OCI-LY3 (cell line): ENCODE data around the gene GNAQ.
"Not testable (repeated sequence)": the region's sequence is repeated elsewhere in the genome, so short reads cannot be mapped to it uniquely, and the experiment has no call there.

ENCODE experiments used
- H2AFZ ChIP-seq: fragments of 200-600, 300-600 bp; shearing (Covaris generic); 2 replicates; pipeline ENCODE4 v1.6.0; 2014; ENCODE audit warnings: antibody characterized with exemption, low read depth, low read length
- H3K27ac ChIP-seq: fragments of 200-600, 300-600 bp; sonication (generic); 2 replicates; pipeline ENCODE4 v1.5.1; 2014; ENCODE audit warnings: mild to moderate bottlenecking, low read length, moderate library complexity, mixed read lengths
- H3K27me3 ChIP-seq: fragments of 200-600, 300-600 bp; sonication (generic); 2 replicates; pipeline ENCODE4 v1.6.1; 2014; ENCODE audit warnings: low read depth, low read length, mixed read lengths
- H3K36me3 ChIP-seq: fragments of 200-600, 300-600 bp; sonication (generic); replicated peaks from 2 replicates; pipeline ENCODE3; 2014; ENCODE audit warnings: low read depth, low read length, mixed read lengths
- H3K4me1 ChIP-seq: fragments of 300-600, 200-600 bp; sonication (generic); 2 replicates; pipeline ENCODE4 v1.6.1; 2014; ENCODE audit warnings: low read length, mixed read lengths
- H3K4me2 ChIP-seq: fragments of 200-600, 300-600 bp; sonication (generic); 2 replicates; pipeline ENCODE4 v1.6.1; 2014; ENCODE audit warnings: low read length, mixed read lengths
- H3K4me3 ChIP-seq: fragments of 300-600, 200-600 bp; sonication (generic); 2 replicates; pipeline ENCODE4 v1.5.1; 2014; ENCODE audit warnings: antibody characterized with exemption, mild to moderate bottlenecking, low read length, moderate library complexity
- H3K79me2 ChIP-seq: fragments of 300-600, 200-600 bp; shearing (Covaris generic); 2 replicates; pipeline ENCODE4 v1.6.1; 2014; ENCODE audit warnings: mild to moderate bottlenecking, low read length, mixed read lengths
- H3K9ac ChIP-seq: fragments of 300-600, 200-600 bp; shearing (Covaris generic); 2 replicates; pipeline ENCODE4 v1.6.0; 2014; ENCODE audit warnings: mild to moderate bottlenecking, low read length, moderate library complexity
- H3K9me3 ChIP-seq: fragments of 200-600, 300-600 bp; shearing (Covaris generic); 2 replicates; pipeline ENCODE4 v1.6.1; 2014; ENCODE audit warnings: low read length, mixed read lengths; ENCODE audit not compliant: insufficient read depth
- H4K20me1 ChIP-seq: fragments of 200-600, 300-600 bp; sonication (generic); 2 replicates; pipeline ENCODE4 v1.6.1; 2016; ENCODE audit warnings: low read length, mixed read lengths; ENCODE audit not compliant: insufficient read depth
- EZH2phosphoT487 ChIP-seq: fragments of 200-600 bp; shearing (Covaris generic); IDR thresholded peaks from 2 replicates; pipeline ENCODE4 v1.6.1; 2018; ENCODE audit warnings: antibody characterized with exemption, mixed run types, low read depth
- TF ChIP-seq, protein P1 (sequence below): fragments of 200-600, 300-600 bp; sonication (generic); IDR thresholded peaks from 2 replicates; pipeline ENCODE4 v1.5.1; 2014; ENCODE audit warnings: antibody characterized with exemption, low read length, low read depth

The GNAQ gene

GRCh38 chr9:77882294-77882693 lies 149.3 kb downstream of the GNAQ start:
- Histone ChIP-seq H3K4me2 (no peak overlapping the region), H3K4me3 (no peak overlapping the region), H2AFZ (no peak overlapping the region), H3K27ac (no peak overlapping the region), H3K79me2 (no peaks in the 10 kb centered on the region), H3K36me3 (no peaks in the 10 kb centered on the region), H3K9ac (no peak overlapping the region), H3K27me3 (no peaks in the 10 kb centered on the region), H3K9me3 (no peaks in the 10 kb centered on the region), H4K20me1 (no peaks in the 10 kb centered on the region), H3K4me1 (peaks cover 7% of the 10 kb centered on the region)
- TF ChIP-seq, protein P1, sequence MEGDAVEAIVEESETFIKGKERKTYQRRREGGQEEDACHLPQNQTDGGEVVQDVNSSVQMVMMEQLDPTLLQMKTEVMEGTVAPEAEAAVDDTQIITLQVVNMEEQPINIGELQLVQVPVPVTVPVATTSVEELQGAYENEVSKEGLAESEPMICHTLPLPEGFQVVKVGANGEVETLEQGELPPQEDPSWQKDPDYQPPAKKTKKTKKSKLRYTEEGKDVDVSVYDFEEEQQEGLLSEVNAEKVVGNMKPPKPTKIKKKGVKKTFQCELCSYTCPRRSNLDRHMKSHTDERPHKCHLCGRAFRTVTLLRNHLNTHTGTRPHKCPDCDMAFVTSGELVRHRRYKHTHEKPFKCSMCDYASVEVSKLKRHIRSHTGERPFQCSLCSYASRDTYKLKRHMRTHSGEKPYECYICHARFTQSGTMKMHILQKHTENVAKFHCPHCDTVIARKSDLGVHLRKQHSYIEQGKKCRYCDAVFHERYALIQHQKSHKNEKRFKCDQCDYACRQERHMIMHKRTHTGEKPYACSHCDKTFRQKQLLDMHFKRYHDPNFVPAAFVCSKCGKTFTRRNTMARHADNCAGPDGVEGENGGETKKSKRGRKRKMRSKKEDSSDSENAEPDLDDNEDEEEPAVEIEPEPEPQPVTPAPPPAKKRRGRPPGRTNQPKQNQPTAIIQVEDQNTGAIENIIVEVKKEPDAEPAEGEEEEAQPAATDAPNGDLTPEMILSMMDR = no peak
- no peak for TF ChIP-seq EZH2phosphoT487

GRCh38 chr9:77881634-77882033 lies 150.0 kb downstream of the GNAQ start:
- not testable (repeated sequence) for H3K36me3 ChIP-seq, H3K79me2 ChIP-seq, H4K20me1 ChIP-seq

GRCh38 chr9:77881111-77881510 lies 150.5 kb downstream of the GNAQ start:
- Histone ChIP-seq H3K4me1 (peaks cover 7% of the 10 kb centered on the region), H4K20me1 (no peaks in the 10 kb centered on the region), H3K9me3 (no peaks in the 10 kb centered on the region), H3K27ac (no peak overlapping the region), H3K9ac (no peak overlapping the region), H3K4me3 (no peak overlapping the region), H2AFZ (no peak overlapping the region), H3K36me3 (no peaks in the 10 kb centered on the region), H3K27me3 (no peaks in the 10 kb centered on the region), H3K4me2 (no peak overlapping the region), H3K79me2 (no peaks in the 10 kb centered on the region)
- no peak for TF ChIP-seq EZH2phosphoT487
- TF ChIP-seq, protein P1 = no peak

More at GRCh38 chr9:77881634-77882033, 150.0 kb downstream of the GNAQ start:
- H2AFZ ChIP-seq, H3K9me3 ChIP-seq, H3K9ac ChIP-seq, H3K4me1 ChIP-seq, H3K4me3 ChIP-seq, H3K27me3 ChIP-seq, H3K4me2 ChIP-seq, H3K27ac ChIP-seq: not testable (repeated sequence)

GRCh38 chr9:77879437-77879943 lies 152.1 kb downstream of the GNAQ start:
- no peaks in the 10 kb centered on the region for H4K20me1 ChIP-seq
- H3K9me3 ChIP-seq = no peaks in the 10 kb centered on the region
- H3K79me2 ChIP-seq = no peaks in the 10 kb centered on the region
- no peak overlapping the region for H3K4me2 ChIP-seq
- no peak overlapping the region for H3K4me3 ChIP-seq
- no peak overlapping the region for H3K9ac ChIP-seq
- no peak for TF ChIP-seq EZH2phosphoT487
- no peak overlapping the region for H2AFZ ChIP-seq
- H3K36me3 ChIP-seq = no peaks in the 10 kb centered on the region
- H3K27me3 ChIP-seq = no peaks in the 10 kb centered on the region
- no peak overlapping the region for H3K27ac ChIP-seq
- H3K4me1 ChIP-seq = peaks cover 6% of the 10 kb centered on the region

GRCh38 chr9:77878793-77879192 lies 152.8 kb downstream of the GNAQ start:
- not testable (repeated sequence) for H3K36me3 ChIP-seq, H4K20me1 ChIP-seq, H3K4me1 ChIP-seq, H3K79me2 ChIP-seq, H3K27ac ChIP-seq, H3K27me3 ChIP-seq, H3K9ac ChIP-seq, H3K4me2 ChIP-seq, H3K9me3 ChIP-seq, H3K4me3 ChIP-seq, H2AFZ ChIP-seq
